ENCODE measurements around the gene MRFAP1L1. TPM values are rescaled to one million over a fixed set of nuclear protein-coding genes. Genes with fewer than 3 reads are reported as not detected.

MRFAP1L1 gene
- total and polyA plus RNA-seq, 9 of the 15 experiments (the other 6 are each of a cell fraction or from before 2014, with no cell fraction given), result 37.6 to 111 (median 83.8) TPM

DNA sequence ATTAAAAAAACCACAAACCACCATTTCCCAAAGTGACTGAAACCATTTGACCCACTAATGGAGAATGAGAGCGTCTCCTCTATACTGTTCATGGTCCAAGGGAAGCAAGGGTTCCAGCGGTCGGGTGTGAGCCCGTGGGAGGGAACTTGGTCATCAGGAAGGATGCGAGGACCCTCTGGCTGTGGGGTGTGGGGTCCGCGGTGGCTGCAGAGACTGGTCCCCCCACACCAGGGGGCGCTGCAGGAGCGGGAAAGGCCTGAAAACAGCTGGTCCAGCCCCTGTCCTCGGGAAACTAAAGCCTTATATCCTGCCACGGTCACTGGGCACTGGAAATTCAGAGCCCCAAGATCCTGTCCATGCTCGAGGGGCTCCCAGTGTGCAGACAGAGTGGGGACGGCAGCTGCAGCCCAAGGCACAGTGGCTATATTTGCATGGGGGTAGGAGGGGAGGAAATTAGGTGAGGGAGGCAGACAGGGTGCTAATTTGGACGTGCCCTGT lies 10.6 kb upstream of the MRFAP1L1 start (continued):
- peak; percentile 2 for TF ChIP-seq ZFP36 (IDR thresholded peaks at IDR 0.05; ENCODE audit: low read depth, low read length, partially characterized antibody)
- 0 out of 2 replicates have a peak, but pooled peaks have one; percentile 11 for TF ChIP-seq BHLHE40 (IDR thresholded peaks at IDR 0.05; ENCODE audit: low read length)
- TF ChIP-seq TCF3 (CRISPR knock-in tag; IDR thresholded peaks at IDR 0.05), result peak; percentile 20; the same call in 1 of the 2 replicates
- no peak for TF ChIP-seq ZNF274 (IDR thresholded peaks at IDR 0.05; ENCODE audit: borderline replicate concordance, low read depth, low read length)
- peak; percentile 13; the same call in 1 of the 2 replicates for TF ChIP-seq MYC (IDR thresholded peaks at IDR 0.05; ENCODE audit: low read depth, low read length)
- TF ChIP-seq MYC (CRISPR knock-in tag; IDR thresholded peaks at IDR 0.05; ENCODE audit: borderline replicate concordance, low read depth), result no peak
- peak; percentile 99 for TF ChIP-seq RAD21 (CRISPR knock-in tag; conservative IDR thresholded peaks at IDR 0.05 in 1 of 2, IDR thresholded peaks at IDR 0.05 in 1 of 2)
- no peak for TF ChIP-seq MBD2 (IDR thresholded peaks at IDR 0.05; ENCODE audit: borderline replicate concordance, low read depth)
- no peak for TF ChIP-seq KDM2B (CRISPR knock-in tag; IDR thresholded peaks at IDR 0.05)
- peak; percentile 47; the same call in 1 of the 2 replicates for TF ChIP-seq ESRRA (IDR thresholded peaks at IDR 0.05; ENCODE audit: borderline replicate concordance, low read depth)
- TF ChIP-seq NEUROD1 (IDR thresholded peaks at IDR 0.05; ENCODE audit: borderline replicate concordance, low read depth, low read length, partially characterized antibody), result peak; percentile 42
- TF ChIP-seq, protein P1, sequence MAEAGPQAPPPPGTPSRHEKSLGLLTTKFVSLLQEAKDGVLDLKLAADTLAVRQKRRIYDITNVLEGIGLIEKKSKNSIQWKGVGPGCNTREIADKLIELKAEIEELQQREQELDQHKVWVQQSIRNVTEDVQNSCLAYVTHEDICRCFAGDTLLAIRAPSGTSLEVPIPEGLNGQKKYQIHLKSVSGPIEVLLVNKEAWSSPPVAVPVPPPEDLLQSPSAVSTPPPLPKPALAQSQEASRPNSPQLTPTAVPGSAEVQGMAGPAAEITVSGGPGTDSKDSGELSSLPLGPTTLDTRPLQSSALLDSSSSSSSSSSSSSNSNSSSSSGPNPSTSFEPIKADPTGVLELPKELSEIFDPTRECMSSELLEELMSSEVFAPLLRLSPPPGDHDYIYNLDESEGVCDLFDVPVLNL (CRISPR knock-in tag; IDR thresholded peaks at IDR 0.05; ENCODE audit: low read depth), result no peak
- TF ChIP-seq RBM14 (IDR thresholded peaks at IDR 0.05; ENCODE audit: borderline replicate concordance, insufficient read depth, low read depth, low read length), result no peak
- TF ChIP-seq ZNF224 (CRISPR knock-in tag; IDR thresholded peaks at IDR 0.05), result no peak
- TF ChIP-seq, protein P2, sequence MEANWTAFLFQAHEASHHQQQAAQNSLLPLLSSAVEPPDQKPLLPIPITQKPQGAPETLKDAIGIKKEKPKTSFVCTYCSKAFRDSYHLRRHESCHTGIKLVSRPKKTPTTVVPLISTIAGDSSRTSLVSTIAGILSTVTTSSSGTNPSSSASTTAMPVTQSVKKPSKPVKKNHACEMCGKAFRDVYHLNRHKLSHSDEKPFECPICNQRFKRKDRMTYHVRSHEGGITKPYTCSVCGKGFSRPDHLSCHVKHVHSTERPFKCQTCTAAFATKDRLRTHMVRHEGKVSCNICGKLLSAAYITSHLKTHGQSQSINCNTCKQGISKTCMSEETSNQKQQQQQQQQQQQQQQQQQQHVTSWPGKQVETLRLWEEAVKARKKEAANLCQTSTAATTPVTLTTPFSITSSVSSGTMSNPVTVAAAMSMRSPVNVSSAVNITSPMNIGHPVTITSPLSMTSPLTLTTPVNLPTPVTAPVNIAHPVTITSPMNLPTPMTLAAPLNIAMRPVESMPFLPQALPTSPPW (CRISPR knock-in tag; IDR thresholded peaks at IDR 0.05), result peak; percentile 26; the same call in 1 of the 2 replicates
- TF ChIP-seq, protein P3, sequence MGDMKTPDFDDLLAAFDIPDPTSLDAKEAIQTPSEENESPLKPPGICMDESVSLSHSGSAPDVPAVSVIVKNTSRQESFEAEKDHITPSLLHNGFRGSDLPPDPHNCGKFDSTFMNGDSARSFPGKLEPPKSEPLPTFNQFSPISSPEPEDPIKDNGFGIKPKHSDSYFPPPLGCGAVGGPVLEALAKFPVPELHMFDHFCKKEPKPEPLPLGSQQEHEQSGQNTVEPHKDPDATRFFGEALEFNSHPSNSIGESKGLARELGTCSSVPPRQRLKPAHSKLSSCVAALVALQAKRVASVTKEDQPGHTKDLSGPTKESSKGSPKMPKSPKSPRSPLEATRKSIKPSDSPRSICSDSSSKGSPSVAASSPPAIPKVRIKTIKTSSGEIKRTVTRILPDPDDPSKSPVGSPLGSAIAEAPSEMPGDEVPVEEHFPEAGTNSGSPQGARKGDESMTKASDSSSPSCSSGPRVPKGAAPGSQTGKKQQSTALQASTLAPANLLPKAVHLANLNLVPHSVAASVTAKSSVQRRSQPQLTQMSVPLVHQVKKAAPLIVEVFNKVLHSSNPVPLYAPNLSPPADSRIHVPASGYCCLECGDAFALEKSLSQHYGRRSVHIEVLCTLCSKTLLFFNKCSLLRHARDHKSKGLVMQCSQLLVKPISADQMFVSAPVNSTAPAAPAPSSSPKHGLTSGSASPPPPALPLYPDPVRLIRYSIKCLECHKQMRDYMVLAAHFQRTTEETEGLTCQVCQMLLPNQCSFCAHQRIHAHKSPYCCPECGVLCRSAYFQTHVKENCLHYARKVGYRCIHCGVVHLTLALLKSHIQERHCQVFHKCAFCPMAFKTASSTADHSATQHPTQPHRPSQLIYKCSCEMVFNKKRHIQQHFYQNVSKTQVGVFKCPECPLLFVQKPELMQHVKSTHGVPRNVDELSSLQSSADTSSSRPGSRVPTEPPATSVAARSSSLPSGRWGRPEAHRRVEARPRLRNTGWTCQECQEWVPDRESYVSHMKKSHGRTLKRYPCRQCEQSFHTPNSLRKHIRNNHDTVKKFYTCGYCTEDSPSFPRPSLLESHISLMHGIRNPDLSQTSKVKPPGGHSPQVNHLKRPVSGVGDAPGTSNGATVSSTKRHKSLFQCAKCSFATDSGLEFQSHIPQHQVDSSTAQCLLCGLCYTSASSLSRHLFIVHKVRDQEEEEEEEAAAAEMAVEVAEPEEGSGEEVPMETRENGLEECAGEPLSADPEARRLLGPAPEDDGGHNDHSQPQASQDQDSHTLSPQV (IDR thresholded peaks at IDR 0.05), result 0 out of 2 replicates have a peak, but pooled peaks have one; percentile 57
- no peak for TF ChIP-seq NFXL1 (CRISPR knock-in tag; IDR thresholded peaks at IDR 0.05)
- TF ChIP-seq NFIX (CRISPR knock-in tag; IDR thresholded peaks at IDR 0.05; ENCODE audit: low read depth), result no peak
- peak; percentile 61 for TF ChIP-seq ZNF384 (IDR thresholded peaks at IDR 0.05; ENCODE audit: low read depth, low read length)
- TF ChIP-seq NRF1 (conservative IDR thresholded peaks at IDR 0.05 in 1 of 2, IDR thresholded peaks at IDR 0.05 in 1 of 2), result no peak
- peak; percentile 98 for TF ChIP-seq ARID2 (IDR thresholded peaks at IDR 0.05)
- peak; percentile 27; the same call in 1 of the 2 replicates for TF ChIP-seq HDAC2 (IDR thresholded peaks at IDR 0.05)
- peak; percentile 52 for TF ChIP-seq RB1 (IDR thresholded peaks at IDR 0.05; ENCODE audit: low read depth)
